ENCODE data around the gene MYO1F.
"Not testable (repeated sequence)": the region's sequence is repeated elsewhere in the genome, so short reads cannot be mapped to it uniquely, and the experiment has no call there.

MYO1F gene

DNA sequence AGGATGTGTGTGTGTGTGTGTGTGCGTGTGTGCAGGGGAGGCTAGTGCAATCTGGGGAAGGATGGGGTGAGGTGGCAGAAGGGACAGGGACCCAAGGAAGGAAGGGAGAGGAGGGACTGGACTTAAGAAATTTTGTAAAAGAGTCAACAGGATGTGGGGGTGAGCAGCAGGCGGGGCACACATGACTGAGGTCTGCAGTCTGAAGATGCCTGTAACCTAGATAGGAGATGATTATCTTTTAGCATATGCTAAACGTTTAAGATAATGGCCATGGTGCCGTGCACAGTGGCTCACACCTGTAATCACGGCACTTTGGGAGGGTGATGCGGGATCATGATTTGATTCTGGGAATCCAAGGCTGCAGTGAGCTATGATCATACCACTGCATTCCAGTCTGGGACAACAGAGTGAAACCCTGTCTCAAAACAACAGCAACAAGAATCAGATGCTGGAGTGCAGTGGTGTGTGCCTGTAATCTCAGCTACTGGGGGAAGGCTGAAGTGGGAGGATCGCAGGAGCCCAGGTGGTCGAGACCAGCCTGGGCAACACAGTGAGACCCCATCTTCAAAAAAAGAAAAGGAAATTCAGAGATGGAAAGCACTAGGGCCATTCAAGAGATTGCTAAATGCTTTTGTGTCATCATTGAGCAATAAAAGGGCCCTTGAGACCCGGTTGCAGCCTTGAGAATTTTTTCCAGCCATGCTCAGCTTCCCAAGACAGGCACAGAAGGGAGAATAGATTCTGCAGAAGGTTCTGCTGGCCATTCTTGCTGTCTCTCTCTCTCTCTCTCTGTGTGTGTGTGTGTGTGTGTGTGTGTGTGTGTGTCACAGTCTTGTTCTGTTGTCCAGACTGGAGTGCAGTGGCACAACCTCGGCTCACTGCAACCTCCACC lies 59.4 kb downstream of the MYO1F start:
- no peak for DNase-seq (ENCODE audit: low read depth)

DNA sequence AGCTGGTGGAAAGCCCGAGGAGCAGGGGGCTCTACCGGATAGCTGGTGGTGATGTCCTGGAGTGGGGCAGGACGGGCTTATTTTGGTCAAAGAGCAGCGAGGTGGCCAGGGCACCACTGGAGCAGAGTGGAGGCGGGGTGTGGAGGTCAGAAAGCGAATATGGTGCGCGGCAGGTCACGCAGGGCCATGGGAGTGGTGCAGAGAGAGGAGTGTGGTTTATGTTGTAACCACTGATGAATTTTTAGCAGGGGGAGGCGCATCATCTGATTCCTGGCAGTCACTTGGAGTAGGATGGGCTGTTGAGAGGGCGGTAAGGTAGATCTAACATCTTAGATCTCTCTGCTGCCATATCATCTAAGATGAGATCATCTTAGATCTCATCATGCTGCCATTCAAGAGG lies 61.9 kb downstream of the MYO1F start:
- no peak for DNase-seq (ENCODE audit: low read depth)

DNA sequence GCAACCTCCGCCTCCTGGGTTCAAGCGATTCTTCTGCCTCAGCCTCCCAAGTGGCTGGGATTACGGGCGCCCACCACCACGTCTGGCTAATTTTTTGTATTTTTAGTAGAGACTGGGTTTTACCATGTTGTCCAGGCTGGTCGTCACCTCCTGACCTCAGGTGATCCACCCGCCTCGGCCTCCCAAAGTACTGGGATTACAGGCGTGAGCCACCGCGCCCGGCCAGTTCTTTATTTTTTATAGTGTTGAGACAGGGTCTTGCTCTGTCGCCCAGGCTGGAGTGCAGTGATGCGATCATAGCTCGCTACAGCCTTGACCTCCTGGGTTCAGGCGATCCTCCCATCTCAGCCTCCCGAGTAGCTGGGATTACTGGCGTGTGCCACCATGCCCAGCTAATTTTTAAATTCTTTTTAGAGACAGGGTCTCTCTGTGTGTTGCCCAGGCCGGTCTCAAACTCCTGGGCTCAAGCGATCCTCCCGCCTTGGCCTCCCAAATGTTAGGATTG lies 62.7 kb downstream of the MYO1F start:
- not testable (repeated sequence) for DNase-seq (ENCODE audit: low read depth)

DNA sequence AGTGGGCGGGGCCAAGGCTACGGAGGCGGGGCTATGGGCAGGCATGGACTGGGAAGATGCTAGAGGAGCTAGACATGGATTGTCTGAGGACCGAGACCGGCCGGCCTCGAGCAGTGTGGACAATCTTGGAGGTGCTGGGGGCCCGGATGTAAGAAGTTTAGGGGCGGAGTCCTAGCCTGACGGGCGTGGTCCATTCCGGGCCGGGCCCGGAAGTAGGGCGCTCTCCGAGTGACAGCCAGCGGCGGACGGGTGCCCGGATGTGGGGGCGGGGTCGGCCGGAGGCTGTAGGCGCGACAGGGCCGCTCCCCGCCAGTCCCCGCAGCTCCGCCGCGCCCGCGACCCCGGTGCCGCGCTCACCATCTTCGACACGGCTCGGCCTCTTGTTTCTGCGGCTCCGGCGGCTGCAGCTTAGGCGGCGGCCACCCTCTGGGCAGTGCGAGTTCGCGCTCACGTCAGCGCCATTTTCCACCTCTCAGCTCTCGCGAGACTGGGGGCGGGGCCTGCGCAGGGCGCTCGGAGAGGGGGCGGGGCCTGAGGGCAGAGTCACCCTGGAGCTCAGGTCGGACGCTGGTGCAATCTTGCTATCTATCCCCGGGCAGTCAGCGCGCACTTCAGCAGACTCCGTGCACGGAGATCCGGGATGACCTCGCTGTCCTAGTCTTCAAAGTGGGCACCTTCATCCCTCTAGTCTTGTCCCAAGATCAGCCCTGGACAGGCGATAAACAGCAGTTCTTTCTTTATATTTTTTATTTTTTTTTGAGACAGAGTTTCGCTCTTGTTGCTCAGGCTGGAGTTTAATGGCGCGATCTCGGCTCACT lies 63.3 kb downstream of the MYO1F start, which contains the start of gene ZNF414:
Gene ZNF414, minus strand, starts transcription at position 481 of the 818 bp plus-strand sequence. Its CDS starts 121 bp downstream, at position 360.
- peak; percentile 96 for DNase-seq (ENCODE audit: low read depth)

DNA sequence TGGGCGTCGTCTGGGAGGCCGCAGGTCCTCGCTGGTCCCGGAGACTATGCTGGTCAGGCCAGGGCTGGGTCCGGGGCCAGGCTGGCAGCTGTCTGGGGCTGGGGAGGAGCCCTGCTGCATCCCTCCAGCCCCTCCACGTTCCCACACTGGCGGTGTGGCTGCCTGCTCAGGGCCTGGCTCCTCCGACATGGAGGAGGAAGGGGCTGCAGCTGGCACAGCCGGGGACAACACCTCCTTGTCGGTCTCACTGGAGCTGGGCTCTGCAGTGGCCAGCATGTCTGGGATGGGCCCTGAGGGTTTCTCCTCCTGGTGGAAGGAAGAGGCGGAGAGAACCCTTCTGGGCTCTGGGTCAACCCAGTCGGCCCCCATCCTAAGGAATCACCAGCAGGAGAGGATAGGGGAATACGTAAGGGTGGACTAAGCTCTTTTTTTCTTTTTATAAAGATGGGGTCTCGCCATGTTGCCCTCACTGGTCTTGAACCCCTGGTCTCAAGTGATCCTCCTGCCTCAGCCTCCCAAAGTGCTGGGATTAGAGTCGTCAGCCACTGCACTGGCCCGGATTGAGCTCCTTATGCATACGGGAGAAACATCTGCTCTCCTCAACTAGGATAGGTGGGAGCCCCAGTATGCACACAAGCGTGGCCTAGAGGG lies 64.1 kb downstream of the MYO1F start:
- DNase-seq (ENCODE audit: low read depth): no peak

DNA sequence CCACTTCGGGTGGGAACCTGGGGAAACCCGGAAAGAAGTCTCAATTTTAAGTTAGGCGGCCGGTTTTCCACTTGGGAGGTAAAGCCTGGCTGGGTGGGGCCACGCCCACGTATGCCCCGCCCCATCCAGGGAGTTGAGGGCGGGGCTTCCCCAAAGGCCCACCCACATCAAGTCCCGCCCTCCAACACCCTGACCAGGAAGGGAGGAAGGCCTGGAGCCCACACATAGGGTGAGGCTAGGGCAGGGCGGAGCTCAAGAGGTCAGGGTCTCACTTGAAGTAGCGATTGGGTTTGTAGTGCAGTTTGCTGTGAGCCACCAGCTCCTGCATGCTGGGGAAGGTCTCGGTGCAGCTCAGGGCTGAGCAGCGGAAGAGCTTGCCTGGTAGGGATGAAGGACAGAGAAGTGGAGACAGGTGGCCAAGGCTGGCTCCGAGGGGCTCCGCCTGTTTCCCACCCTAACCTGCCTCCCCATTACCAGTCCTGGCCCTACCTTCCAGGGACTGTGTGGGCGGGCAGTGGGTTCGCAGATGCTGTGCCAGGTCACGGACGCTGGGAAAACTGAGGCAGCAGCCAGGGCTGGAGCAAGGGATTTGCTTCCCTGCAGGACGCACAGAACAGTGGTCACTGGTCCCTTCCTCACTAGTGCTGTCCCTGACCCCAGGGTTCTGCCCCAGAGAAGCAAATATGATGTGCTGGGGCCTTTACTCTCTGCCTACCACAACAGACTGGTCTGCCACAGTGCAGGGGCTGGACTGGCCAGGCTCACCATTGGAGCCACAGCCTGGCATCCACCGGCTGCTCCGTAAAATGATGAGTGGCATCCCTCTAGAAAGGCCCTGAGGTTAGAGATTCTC lies 64.9 kb downstream of the MYO1F start:
- DNase-seq (ENCODE audit: low read depth): no peak

DNA sequence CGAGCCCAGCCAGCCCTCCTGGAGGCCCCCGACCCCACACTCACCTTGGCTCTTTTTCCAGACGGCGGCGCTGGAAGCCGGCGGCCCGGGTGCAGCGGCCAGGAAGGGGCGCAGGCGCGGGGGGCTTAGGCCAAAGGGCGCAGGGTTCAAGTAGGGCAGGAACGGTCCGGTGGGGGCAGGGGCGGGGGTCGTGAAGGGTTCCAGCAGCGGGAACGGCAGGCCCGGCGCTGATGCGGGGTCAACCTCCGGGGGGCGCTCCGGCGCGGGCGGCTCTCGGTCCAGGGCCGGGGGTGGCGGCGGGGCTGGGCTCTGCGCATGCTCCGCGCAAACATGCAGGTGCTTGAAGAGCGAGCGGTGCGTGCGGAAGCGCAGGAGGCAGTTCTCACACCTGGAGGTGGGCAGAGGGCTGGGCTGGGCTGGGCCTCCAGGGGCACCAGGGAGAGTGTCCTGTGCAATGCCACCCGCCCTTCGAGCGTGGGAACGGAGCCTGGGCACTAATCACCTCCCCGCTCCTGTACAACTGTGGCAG lies 65.6 kb downstream of the MYO1F start:
- no peak for DNase-seq (ENCODE audit: low read depth)

DNA sequence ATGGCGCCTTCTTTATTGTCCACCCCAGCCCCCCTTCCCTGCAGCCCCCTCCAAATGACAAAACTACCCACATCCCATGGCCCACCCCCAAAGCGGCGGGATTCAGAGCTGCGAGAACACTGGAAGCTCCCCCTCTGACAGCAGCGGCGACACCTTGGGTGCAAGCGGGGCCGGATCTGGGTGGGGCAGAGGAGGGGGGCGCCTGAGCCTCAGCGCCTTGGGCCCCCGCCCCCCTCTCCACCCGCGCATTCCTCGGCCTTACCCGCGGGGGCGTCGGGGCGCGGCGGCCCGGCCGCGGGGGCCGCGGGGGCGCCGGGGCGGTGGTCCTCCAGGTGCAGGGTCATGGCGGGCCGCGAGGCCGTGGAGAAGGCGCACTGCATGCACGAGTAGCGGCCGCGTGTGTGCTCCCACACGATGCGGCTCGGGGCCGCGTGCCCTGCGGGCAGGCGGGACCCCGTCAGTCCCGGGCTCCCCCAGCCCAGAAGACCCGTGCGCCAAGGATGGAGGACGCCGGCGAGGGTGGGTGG lies 66.6 kb downstream of the MYO1F start:
- DNase-seq (ENCODE audit: low read depth): no peak

DNA sequence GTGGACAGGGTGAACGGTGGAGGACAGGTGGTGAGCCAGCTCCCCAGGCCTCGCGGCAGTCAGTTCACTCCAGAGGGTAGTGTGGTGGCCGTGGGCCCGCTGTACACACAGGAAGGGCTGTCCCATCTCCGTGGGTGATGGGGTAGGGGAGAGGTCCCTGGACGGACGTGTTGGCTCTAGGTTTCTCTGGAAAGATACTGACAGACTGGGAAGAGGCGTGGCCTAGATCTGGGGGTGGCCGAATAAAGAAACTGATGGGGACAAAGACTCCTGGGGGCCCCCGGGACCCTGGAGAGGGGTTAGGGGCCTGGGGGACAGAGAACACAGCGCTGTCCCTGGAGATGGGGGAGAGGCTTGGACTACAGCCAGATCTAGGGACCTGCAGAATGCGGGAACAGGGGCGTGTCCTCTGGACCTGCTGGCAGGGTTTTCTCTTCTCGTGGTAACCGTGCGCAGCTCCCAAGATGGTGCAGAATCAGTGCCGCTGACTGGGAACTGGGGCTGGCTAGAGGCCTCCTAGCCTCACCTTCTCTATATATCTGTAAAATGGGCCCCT lies 70.8 kb downstream of the MYO1F start:
- no peak for DNase-seq (ENCODE audit: low read depth)

DNA sequence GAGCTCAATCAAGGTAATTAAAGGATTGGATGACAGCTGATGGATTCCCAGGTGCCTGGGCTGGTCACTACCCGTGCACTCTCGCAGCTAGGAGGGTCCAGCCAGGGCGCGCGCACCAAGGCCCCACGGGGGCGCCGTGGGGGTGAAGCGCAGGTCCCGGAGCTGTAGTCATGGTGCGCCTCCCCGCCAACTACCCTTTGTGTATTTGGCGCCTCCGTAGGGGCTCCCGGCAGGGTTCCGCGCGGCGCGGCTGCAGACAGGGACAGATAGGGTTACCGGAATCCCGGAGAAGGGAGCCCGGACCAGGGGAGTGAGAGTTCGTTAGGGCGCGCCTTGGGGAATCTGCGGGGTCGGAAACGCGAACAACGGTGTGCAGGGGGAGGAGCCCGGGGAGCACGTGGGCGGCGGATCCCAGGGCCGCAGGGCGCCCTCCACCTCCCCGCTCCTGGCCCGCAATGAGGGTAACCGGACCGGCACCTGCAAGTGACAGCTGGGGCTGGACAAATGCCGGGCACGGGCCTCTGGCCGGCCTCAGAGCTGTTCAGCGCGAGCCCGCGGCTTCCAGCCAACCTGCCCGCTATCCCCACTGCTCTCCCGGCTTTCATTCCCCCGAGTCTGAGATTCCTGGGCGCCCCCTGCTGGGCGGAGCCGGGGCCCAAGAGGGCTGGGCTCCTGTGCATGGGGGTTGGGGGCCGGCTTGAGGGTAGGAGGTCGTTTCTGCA lies 71.4 kb downstream of the MYO1F start:
- DNase-seq (ENCODE audit: low read depth): peak; percentile 64

DNA sequence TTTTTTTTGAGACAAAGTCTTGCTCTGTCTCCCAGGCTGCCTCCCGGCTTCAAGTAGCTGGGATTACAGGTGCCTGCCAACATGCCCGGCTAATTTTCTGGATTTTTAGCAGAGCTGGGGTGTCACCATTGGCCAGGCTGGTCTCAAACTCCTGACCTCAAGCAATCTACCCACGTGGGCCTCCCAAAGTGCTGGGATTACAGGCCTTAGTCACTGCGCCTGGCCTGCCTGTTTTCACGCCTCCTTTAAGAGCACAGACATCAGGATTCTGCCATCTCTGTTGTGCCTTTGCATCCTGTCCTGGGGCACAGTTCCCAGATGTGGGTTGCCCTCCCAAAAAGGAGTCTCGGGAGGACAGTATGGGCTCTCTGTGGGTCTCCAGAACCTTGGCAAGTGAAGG lies 72.3 kb downstream of the MYO1F start:
- no peak for DNase-seq (ENCODE audit: low read depth)

DNA sequence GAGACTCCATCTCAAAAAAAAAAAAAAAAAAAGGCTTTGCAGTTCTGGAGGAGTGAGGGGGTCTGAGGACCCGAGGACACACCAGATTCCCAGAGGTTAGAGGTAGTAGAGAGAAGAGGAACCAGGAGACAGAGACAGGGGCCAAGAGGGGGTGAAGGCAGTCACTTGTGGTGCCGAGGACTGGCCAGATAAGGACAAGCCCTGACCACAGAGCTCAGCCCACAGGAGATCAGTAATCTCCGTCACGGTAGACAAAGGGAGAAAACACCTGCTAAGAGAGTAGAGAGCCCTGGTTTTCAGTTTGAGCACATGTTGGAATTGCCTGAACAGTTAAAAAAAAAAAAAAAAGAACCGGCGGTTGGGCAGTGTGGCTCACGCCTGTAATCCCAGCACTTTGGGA lies 73.1 kb downstream of the MYO1F start:
- no peak for DNase-seq (ENCODE audit: low read depth)

DNA sequence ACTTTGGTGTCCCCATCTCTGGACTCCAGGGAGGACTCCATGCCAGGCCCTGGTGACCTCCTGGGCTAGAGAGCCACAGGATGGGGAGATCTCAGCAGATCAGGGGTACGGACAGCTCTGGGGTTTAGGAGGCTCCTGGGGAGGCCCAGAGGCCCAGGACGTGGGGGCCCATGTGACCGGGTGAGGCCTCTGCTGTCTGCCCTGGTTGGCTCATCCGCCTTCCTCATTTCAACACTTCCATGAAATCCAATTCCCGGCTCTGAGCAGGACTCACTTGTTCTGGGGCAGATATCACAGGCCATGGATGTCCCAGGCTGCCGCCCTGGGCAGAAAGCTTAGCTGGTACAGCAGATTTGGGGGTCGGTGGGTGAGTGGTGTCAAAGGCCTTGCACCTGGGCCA lies 73.7 kb downstream of the MYO1F start:
- DNase-seq (ENCODE audit: low read depth): no peak

DNA sequence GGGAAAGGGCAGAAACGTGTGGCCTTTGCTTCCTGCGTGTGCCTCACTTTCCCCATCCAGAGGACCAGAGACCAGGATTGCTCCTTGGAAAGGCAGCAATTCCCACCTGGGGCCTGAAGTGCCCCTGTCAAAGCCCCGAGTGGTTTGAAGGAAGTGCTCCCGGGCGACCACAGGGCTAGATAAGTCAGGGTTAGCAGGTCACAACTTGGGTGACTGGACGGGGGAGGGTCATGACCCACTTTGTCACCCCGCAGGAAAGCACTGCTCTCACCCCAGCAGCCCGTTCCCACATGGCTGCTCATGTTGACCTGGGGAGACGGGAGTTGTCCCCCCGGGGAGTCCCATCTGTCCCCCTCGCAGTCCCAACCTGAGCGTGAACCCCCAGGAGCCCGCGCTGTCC lies 75.3 kb downstream of the MYO1F start:
- DNase-seq (ENCODE audit: low read depth): no peak

DNA sequence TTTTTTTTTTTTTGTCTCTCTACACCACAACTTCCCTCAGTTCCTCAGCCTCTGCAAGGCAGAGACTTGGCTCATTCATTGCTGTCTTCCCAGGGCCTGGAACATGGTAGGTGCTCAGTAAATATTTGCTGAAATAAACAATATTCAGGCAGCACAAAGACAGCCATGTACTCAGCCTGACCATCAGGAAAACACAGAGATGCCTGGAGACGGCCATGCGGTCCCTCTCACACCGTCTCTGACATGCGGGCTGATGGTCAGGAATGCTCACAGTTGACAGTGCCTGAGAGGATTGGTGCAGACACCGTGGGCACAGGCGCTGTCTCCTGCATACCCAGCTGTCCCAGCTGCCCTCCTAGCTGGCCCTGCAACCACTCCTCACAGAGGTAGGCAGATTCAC lies 75.7 kb downstream of the MYO1F start:
- no peak for DNase-seq (ENCODE audit: low read depth)

DNA sequence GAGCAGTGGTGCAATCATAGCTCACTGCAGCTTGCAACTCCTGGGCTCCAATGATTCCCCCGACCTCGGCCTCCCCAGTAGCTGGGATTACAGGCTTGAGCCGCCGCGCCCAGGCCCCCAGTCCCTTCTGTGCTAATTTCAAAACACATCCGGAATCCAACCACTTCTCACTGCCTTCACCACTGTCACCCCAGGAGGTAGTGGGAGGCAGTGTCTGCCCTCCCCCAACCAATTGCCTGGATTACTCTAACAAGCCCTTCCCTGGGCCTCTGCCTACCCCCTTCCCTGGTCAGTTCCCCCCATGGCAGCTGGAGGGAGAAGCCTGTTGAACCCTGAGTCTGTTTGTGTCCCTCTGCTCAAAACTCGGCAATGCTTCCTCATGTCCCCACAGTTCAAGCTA lies 77.1 kb downstream of the MYO1F start:
- DNase-seq (ENCODE audit: low read depth): no peak

DNA sequence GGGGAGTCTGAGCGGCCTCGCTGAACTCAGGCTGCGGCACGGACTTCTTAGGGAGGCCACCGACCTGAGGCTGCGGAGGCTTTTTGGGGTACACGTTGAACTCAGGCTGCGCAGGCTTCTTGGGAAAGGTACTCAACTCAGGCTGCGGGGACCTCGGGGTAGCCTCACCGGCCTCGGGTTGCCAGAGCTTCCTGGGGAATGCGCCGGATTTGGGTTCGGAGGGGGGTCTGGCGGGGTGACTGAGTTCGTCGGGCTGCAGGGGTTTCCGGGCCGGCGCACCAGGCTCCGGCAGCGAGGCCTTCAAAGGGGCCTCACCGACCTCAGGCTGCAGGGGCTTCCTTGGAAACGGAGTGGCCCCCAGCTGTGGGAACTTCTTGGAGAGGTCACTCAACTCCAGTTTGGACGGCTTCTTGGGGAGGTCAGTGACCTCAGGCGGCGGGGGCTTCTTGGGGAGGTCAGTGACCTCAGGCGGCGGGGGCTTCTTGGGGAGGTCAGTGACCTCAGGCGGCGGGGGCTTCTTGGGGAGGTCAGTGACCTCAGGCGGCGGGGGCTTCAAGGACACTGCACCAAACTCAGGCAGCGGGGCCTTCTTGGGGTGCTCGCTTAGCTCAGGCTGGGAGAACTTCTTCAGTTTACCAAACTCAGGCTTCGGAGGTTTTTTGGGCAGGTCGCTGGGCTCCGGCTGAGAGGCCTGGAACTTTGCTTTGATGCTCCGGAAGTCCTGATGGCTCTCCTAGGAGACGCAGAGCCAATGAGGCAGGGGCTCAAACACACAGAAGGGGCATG lies 78.0 kb downstream of the MYO1F start:
- no peak for DNase-seq (ENCODE audit: low read depth)

DNA sequence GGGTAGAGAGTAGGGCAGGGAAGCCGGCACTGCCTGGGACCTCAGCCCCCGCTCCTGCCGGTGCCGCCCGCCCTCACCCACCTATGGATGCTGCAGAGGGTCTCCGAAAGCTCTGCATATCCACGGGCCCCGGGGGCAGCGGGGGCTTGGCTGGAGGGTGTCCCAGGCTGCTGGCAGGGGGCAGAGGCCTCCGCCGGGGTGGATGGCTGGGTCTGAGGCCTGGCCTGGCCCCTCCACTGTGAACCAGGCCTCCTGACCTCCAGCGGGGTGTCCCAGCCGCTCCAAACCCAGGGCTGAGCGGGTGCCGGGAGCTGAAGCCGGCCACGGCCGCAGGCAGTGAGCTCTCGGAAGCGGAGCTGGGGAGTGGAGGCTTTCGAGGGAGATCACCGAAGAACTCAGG lies 78.9 kb downstream of the MYO1F start:
- DNase-seq (ENCODE audit: low read depth): no peak

DNA sequence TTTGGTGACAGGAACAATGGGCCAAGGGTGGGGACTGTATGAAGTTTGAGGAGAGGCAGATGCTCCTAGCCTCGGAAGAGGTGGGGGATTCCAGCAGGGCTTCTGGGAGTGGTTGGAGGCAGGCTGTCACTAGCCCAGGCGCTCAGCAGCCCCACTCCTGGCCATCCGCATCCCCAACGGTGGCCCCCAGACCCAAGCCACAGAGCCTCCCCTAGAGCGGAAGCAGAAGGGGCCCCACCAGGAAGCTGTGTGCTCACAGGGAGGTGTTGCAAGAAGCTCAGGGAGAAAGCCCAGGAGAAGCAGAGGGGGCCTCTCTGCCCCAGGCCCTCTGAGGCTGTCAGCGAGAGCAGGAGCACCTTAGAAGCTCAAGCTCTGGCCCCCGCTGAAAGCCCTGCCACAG lies 83.1 kb downstream of the MYO1F start:
- no peak for DNase-seq (ENCODE audit: low read depth)

All from stimulated activated CD8-positive, alpha-beta memory T cell treated with anti-CD3 and anti-CD28 coated beads, Interleukin-15, amount 100 ng/mL, for 24 hours (primary cell).